ENCODE measurements around the gene BEGAIN.

Gene BEGAIN

GRCh38 chr14:100536721-100537445 is 50.3 kb downstream of the BEGAIN start:
- DNase-seq (ENCODE audit: low spot score): peak; percentile 16

- no peak for DNase-seq (ENCODE audit: low spot score)
Observed at GRCh38 chr14:100536121-100536510, 51.1 kb downstream of the BEGAIN start.

GRCh38 chr14:100535287-100536120 is 51.7 kb downstream of the BEGAIN start:
- DNase-seq (ENCODE audit: low spot score): no peak

GRCh38 chr14:100534528-100535286 is 52.5 kb downstream of the BEGAIN start:
- no peak for DNase-seq (ENCODE audit: low spot score)

GRCh38 chr14:100533656-100534485 is 53.3 kb downstream of the BEGAIN start:
- DNase-seq (ENCODE audit: low spot score): peak; percentile 22

GRCh38 chr14:100532906-100533655 is 54.1 kb downstream of the BEGAIN start:
- DNase-seq (ENCODE audit: low spot score): no peak

GRCh38 chr14:100532154-100532861 is 54.9 kb downstream of the BEGAIN start:
- no peak for DNase-seq (ENCODE audit: low spot score)

GRCh38 chr14:100531152-100532121 is 55.8 kb downstream of the BEGAIN start:
- DNase-seq (ENCODE audit: low spot score): no peak

GRCh38 chr14:100530270-100531072 is 56.7 kb downstream of the BEGAIN start:
- peak; percentile 20 for DNase-seq (ENCODE audit: low spot score)

GRCh38 chr14:100529561-100530031 is 57.6 kb downstream of the BEGAIN start:
- peak; percentile 24 for DNase-seq (ENCODE audit: low spot score)

- no peak for DNase-seq (ENCODE audit: low spot score)
Observed at GRCh38 chr14:100528962-100529560, 58.2 kb downstream of the BEGAIN start.

- peak; percentile 27 for DNase-seq (ENCODE audit: low spot score)
Observed at GRCh38 chr14:100526632-100527031, 60.6 kb downstream of the BEGAIN start.

GRCh38 chr14:100526057-100526456 is 61.2 kb downstream of the BEGAIN start:
- DNase-seq (ENCODE audit: low spot score): no peak

- DNase-seq (ENCODE audit: low spot score): peak; percentile 21
Observed at GRCh38 chr14:100525615-100526014, 61.6 kb downstream of the BEGAIN start.

GRCh38 chr14:100524933-100525243 is 62.3 kb downstream of the BEGAIN start:
- peak; percentile 79 for DNase-seq (ENCODE audit: low spot score)

GRCh38 chr14:100524233-100524932 is 62.8 kb downstream of the BEGAIN start:
- DNase-seq (ENCODE audit: low spot score): peak; percentile 22

GRCh38 chr14:100523843-100524169 is 63.4 kb downstream of the BEGAIN start:
- DNase-seq (ENCODE audit: low spot score): peak; percentile 14
